ENCODE results near the gene ZNF646. TPM values are rescaled to one million over a fixed set of nuclear protein-coding genes. Genes with fewer than 3 reads are reported as not detected.

The ZNF646 gene
- total and polyA plus RNA-seq, 4 donors: 5.9 to 14.4 (median 11.6) TPM

- no peak overlapping the region for H3K27ac ChIP-seq (ENCODE audit: low read depth, low read length)
- 94% methylated on average over 19 of the region's 23 CpGs for WGBS (ENCODE audit: insufficient coverage)
- DNase-seq (ENCODE audit: low read depth in 4 of 6, low spot score in 6 of 6): no peak
- no peaks in the 10 kb centered on the region for H3K27me3 ChIP-seq (ENCODE audit: control insufficient read depth, insufficient read depth, low read length)
- H3K9me3 ChIP-seq (ENCODE audit: control insufficient read depth, insufficient read depth, low read length): no peaks in the 10 kb centered on the region
- no peak overlapping the region for H3K4me3 ChIP-seq (ENCODE audit: low read depth, low read length)
- H3K4me1 ChIP-seq (ENCODE audit: control insufficient read depth, insufficient read depth, low read length): peaks cover 26% of the 10 kb centered on the region
- peaks cover 47% of the 10 kb centered on the region for H3K36me3 ChIP-seq (ENCODE audit: control insufficient read depth, insufficient read depth, low read length)
Observed at GRCh38 chr16:31111881-31112466, 37.8 kb downstream of the ZNF646 start.

DNA sequence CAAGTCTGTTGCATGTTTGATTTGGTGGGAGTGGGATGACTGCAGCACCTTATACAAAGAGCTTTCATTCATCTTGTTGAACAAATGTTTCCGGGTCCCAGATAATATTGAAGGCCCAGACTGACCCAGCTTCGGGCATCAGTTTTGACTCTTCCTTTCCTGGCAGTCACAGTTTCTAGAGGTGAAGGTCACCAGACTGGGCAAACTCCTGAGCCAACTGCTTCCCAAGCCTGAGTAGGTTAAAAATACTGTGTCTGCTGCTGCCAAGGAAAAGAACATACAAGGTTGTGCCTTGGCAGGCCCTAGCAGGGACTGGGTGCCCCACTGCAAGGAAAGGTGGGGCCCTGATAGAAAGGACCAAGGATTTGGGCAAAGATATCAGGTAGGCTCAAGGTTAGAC is 38.5 kb downstream of the ZNF646 start:
- 82% methylated on average over 2 of the region's 2 CpGs for WGBS (ENCODE audit: insufficient coverage)
- no peaks in the 10 kb centered on the region for H3K9me3 ChIP-seq (ENCODE audit: control insufficient read depth, insufficient read depth, low read length)
- H3K27ac ChIP-seq (ENCODE audit: low read depth, low read length): no peak overlapping the region
- no peak overlapping the region for H3K4me3 ChIP-seq (ENCODE audit: low read depth, low read length)
- peaks cover 47% of the 10 kb centered on the region for H3K36me3 ChIP-seq (ENCODE audit: control insufficient read depth, insufficient read depth, low read length)
- H3K4me1 ChIP-seq (ENCODE audit: control insufficient read depth, insufficient read depth, low read length): peaks cover 27% of the 10 kb centered on the region
- no peak for DNase-seq (ENCODE audit: low read depth in 4 of 6, low spot score in 6 of 6)
- no peaks in the 10 kb centered on the region for H3K27me3 ChIP-seq (ENCODE audit: control insufficient read depth, insufficient read depth, low read length)

GRCh38 chr16:31113121-31114120 is 39.2 kb downstream of the ZNF646 start:
- Histone ChIP-seq H3K9me3 (ENCODE audit: control insufficient read depth, insufficient read depth, low read length) (no peaks in the 10 kb centered on the region), H3K36me3 (ENCODE audit: control insufficient read depth, insufficient read depth, low read length) (peaks cover 47% of the 10 kb centered on the region), H3K27ac (ENCODE audit: low read depth, low read length) (no peak overlapping the region), H3K4me3 (ENCODE audit: low read depth, low read length) (no peak overlapping the region), H3K27me3 (ENCODE audit: control insufficient read depth, insufficient read depth, low read length) (no peaks in the 10 kb centered on the region), H3K4me1 (ENCODE audit: control insufficient read depth, insufficient read depth, low read length) (peaks cover 30% of the 10 kb centered on the region)
- WGBS (ENCODE audit: insufficient coverage): 81% methylated on average over 3 of the region's 5 CpGs
- no peak for DNase-seq (ENCODE audit: low read depth in 4 of 6, low spot score in 6 of 6)

DNA sequence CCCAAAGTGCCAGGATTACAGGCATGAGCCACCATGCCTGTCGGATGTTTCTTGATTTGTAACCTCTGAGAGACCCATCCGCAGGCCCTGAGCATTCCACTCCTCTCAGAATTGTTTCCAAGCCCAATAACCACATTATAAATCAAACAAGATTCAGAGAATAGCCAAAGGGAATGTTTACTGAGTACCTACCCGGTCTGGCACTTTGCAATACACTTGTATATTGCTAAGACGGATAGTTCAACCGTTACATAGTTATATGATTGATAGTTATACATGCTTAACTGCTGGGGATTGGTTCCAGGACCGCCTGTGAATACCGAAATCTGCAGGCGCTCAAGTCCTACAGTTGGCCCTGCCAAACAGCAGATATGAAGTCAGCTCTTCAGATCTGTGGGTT is 40.2 kb downstream of the ZNF646 start:
- DNase-seq (ENCODE audit: low read depth in 4 of 6, low spot score in 6 of 6): no peak
- WGBS (ENCODE audit: insufficient coverage): 100% methylated on average over 4 of the region's 8 CpGs
- Histone ChIP-seq H3K4me1 (ENCODE audit: control insufficient read depth, insufficient read depth, low read length) (peaks cover 27% of the 10 kb centered on the region), H3K36me3 (ENCODE audit: control insufficient read depth, insufficient read depth, low read length) (peaks cover 47% of the 10 kb centered on the region), H3K27ac (ENCODE audit: low read depth, low read length) (no peak overlapping the region), H3K9me3 (ENCODE audit: control insufficient read depth, insufficient read depth, low read length) (no peaks in the 10 kb centered on the region), H3K4me3 (ENCODE audit: low read depth, low read length) (no peak overlapping the region), H3K27me3 (ENCODE audit: control insufficient read depth, insufficient read depth, low read length) (no peaks in the 10 kb centered on the region)

- under 1% methylated on average over 62 of the region's 68 CpGs for WGBS (ENCODE audit: insufficient coverage)
- Histone ChIP-seq H3K9me3 (ENCODE audit: control insufficient read depth, insufficient read depth, low read length) (no peaks in the 10 kb centered on the region), H3K4me1 (ENCODE audit: control insufficient read depth, insufficient read depth, low read length) (peaks cover 19% of the 10 kb centered on the region), H3K36me3 (ENCODE audit: control insufficient read depth, insufficient read depth, low read length) (peaks cover 42% of the 10 kb centered on the region), H3K27ac (ENCODE audit: low read depth, low read length) (peak within 1 kb of the TSS; percentile 86), H3K4me3 (ENCODE audit: low read depth, low read length) (peak within 1 kb of the TSS; percentile 64), H3K27me3 (ENCODE audit: control insufficient read depth, insufficient read depth, low read length) (no peaks in the 10 kb centered on the region)
- peak; percentile 89 to 100 (median 98) for DNase-seq (ENCODE audit: low read depth in 4 of 6, low spot score in 6 of 6)
Observed at GRCh38 chr16:31117384-31118222, 43.4 kb downstream of the ZNF646 start, which contains the start of gene KAT8. KAT8 (plus strand) TSS chr16:31117664; CDS start chr16:31117682, 18 bp downstream.

GRCh38 chr16:31118223-31119155 is 44.3 kb downstream of the ZNF646 start:
- peak overlapping the region; percentile 86 for H3K27ac ChIP-seq (ENCODE audit: low read depth, low read length)

DNA sequence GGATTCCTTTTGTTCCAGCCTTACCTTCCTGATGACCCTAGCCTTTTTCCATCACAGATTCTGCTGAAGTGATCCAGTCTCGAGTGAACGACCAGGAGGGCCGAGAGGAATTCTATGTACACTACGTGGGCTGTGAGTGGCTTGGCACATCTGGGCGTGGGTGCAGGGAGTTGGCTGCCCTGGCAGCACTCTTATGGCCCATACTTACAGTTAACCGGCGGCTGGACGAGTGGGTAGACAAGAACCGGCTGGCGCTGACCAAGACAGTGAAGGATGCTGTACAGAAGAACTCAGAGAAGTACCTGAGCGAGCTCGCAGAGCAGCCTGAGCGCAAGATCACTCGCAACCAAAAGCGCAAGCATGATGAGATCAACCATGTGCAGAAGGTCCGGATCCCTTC is 45.9 kb downstream of the ZNF646 start:
- peaks cover 19% of the 10 kb centered on the region for H3K4me1 ChIP-seq (ENCODE audit: control insufficient read depth, insufficient read depth, low read length)
- H3K27me3 ChIP-seq (ENCODE audit: control insufficient read depth, insufficient read depth, low read length): no peaks in the 10 kb centered on the region
- 97% methylated on average over 16 of the region's 16 CpGs for WGBS (ENCODE audit: insufficient coverage)
- no peaks in the 10 kb centered on the region for H3K9me3 ChIP-seq (ENCODE audit: control insufficient read depth, insufficient read depth, low read length)
- peaks cover 50% of the 10 kb centered on the region for H3K36me3 ChIP-seq (ENCODE audit: control insufficient read depth, insufficient read depth, low read length)
- no peak overlapping the region for H3K4me3 ChIP-seq (ENCODE audit: low read depth, low read length)
- H3K27ac ChIP-seq (ENCODE audit: low read depth, low read length): no peak overlapping the region
- DNase-seq (ENCODE audit: low read depth in 4 of 6, low spot score in 6 of 6): no peak

More at GRCh38 chr16:31118223-31119155, 44.3 kb downstream of the ZNF646 start:
- Histone ChIP-seq H3K27me3 (ENCODE audit: control insufficient read depth, insufficient read depth, low read length) (no peaks in the 10 kb centered on the region), H3K4me3 (ENCODE audit: low read depth, low read length) (peak overlapping the region; percentile 64), H3K36me3 (ENCODE audit: control insufficient read depth, insufficient read depth, low read length) (peaks cover 41% of the 10 kb centered on the region), H3K4me1 (ENCODE audit: control insufficient read depth, insufficient read depth, low read length) (peaks cover 19% of the 10 kb centered on the region), H3K9me3 (ENCODE audit: control insufficient read depth, insufficient read depth, low read length) (no peaks in the 10 kb centered on the region)
- 38% methylated on average over 4 of the region's 9 CpGs for WGBS (ENCODE audit: insufficient coverage)
- no peak for DNase-seq (ENCODE audit: low read depth in 4 of 6, low spot score in 6 of 6)

DNA sequence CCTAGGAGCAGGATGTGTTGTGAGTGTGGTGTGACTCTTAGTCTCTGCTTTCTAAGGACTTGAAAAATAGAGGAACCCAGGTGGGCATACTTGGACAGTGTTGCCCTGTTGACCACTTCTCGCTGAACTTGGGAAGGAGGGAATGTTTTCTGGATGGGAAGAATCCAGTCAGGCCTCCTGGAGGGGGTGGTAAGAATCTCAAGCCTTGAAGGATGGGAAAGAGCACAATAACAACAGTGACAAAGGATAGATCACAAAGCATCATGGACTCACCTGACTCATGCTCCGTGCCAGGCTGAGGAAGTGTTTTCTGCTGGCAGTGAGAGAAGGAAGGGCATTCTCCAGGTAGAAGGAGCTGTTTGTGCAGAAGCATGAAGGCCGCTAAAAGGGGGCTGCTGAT is 51.6 kb downstream of the ZNF646 start:
- peaks cover 31% of the 10 kb centered on the region for H3K4me1 ChIP-seq (ENCODE audit: control insufficient read depth, insufficient read depth, low read length)
- 96% methylated on average over 3 of the region's 3 CpGs for WGBS (ENCODE audit: insufficient coverage)
- H3K9me3 ChIP-seq (ENCODE audit: control insufficient read depth, insufficient read depth, low read length): no peaks in the 10 kb centered on the region
- H3K27me3 ChIP-seq (ENCODE audit: control insufficient read depth, insufficient read depth, low read length): no peaks in the 10 kb centered on the region
- no peak overlapping the region for H3K27ac ChIP-seq (ENCODE audit: low read depth, low read length)
- DNase-seq (ENCODE audit: low read depth in 4 of 6, low spot score in 6 of 6): no peak
- peaks cover 81% of the 10 kb centered on the region for H3K36me3 ChIP-seq (ENCODE audit: control insufficient read depth, insufficient read depth, low read length)
- no peak overlapping the region for H3K4me3 ChIP-seq (ENCODE audit: low read depth, low read length)

Measured in spinal cord (tissue), 10 donors.